Activated T-cell treated with anti-CD3 and anti-CD28 coated beads, Interleukin-2, amount 50 U/mL, for 48 hours (primary cell): ENCODE data around the gene VSTM4.

Source experiments
- DNase-seq, 2 experiments: peaks; one replicate each; pipeline ENCODE4 v3.0.0-alpha.2; 2020

The VSTM4 gene

DNA sequence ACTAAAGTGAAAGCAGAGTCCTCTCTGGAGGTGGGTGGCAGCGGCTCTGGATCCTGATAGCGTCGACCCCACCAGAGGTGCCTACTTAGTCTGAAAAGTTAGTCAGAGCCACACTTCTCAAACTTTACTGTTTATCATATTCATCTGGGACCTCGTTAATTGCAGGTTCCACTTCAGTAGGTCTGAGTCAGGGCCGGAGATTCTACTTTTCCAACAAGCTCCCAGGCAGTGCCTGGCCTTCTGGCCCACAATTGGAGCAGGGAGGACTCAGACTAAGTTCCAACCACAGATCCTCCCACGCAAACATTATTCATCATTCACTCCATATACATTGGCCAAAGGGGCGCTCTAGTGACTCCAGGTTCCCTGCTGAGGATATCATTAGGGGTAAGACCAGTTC, 78.1 kb downstream of the VSTM4 start:
- no peak for DNase-seq

DNA sequence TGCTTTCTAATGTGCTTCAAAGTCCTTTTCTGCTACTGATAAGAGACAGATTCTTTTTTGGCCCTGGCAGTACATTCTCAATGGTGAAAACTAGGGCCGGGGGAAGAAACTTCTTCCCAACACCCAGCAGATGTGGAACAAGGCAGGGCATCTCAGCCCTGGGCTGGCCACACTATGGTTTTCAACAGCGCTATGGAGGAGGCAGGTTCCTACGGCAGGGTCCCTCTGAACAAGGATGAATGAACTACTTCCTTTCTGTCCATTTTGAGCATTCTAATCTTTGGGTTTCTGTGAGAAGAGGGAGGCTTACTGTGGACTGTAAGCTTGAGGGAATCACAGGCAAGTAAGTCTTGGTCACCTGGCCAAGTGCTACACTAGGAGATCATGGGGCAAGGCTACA, 78.7 kb downstream of the VSTM4 start:
- DNase-seq: no peak

DNA sequence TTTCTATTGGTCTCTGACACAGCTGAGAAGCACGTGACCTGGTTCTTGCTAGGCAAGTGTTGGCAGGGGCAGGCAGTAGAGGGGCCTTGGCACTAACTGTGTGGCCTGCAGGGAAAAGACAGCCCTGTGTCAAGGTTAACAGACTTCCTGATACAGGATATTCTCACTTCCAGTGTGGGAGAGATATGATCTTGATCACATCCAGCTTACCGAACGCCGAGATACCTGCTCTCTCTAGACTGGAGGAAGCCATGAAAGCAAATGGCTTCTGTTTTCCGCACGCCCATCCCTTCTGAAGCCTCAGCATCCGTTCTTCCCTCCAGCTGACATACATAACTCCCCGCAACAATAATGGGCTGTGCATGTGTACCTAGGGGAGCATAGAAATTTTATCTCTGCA, 79.4 kb downstream of the VSTM4 start:
- no peak for DNase-seq

DNA sequence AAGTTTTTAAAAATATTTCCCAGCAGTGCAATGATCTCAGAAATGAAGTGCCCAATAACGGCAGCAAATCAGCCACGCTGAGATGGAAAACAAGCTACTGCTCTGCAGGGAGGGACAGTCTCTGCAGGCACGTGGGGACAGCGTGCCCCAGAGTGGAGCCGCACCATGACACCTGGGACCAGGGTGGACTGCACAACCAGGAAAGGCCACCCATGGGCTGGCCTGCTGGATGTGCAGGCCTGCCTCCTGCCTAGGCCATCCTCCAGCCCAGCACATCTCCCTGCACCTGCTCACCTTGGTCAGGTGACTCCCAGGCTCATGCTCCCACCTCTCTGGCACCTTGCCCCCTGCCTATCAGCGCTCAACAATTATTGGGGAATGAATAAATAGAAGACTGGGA, 80.4 kb downstream of the VSTM4 start:
- DNase-seq: no peak

DNA sequence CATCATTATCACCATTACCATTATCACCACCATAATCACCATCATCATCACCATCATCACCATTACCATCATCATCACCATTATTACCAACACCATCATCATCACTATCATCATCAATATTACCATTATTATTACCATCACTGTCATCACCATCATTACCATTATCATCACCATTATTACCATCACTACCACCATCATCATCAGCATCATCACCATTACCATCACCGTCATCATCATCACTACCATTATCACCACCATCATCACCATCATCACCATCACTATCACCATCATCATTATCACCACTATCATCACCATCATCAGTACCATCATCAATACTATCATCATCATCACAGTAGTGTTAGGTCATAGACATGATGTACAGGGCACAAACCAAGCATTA, 81.4 kb downstream of the VSTM4 start:
- DNase-seq: no peak

DNA sequence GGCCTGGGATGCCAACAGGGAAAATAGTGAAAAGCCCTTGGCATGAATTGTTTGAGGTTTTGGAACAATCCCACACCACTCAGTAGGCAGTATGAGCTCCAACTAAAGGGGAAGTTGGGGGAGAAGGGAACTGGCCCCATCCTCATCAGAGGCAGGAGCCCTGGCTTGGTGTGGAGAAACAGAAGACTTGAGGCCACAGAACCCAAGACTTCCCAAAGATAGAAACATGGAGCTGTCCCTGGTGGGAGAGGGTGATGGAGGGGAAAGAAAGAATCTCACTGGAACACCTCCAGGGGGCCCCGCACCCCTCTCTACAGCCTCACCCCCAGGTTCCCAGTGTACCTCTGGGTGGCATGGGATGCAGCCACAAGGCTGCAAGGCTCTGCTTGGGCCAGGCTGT, 85.7 kb downstream of the VSTM4 start:
- DNase-seq: no peak

DNA sequence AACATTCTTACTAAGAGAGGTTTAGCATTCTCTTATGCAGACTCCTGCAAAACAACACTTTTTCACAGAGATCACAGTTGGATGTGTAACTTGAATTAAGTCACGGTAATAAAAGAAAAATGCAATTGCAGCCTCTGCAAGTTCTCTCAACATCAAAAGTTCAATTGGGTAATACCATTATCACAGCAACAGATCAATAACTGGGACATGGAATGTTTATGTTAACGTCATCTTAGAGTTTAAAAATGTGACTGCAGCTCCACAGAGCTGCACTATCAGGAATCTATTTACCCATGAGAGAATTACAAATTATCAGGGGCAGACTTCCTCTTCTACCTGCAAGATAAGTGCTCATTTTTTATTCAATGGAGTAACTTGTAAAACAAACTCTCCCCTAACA, 86.7 kb downstream of the VSTM4 start:
- DNase-seq: no peak

DNA sequence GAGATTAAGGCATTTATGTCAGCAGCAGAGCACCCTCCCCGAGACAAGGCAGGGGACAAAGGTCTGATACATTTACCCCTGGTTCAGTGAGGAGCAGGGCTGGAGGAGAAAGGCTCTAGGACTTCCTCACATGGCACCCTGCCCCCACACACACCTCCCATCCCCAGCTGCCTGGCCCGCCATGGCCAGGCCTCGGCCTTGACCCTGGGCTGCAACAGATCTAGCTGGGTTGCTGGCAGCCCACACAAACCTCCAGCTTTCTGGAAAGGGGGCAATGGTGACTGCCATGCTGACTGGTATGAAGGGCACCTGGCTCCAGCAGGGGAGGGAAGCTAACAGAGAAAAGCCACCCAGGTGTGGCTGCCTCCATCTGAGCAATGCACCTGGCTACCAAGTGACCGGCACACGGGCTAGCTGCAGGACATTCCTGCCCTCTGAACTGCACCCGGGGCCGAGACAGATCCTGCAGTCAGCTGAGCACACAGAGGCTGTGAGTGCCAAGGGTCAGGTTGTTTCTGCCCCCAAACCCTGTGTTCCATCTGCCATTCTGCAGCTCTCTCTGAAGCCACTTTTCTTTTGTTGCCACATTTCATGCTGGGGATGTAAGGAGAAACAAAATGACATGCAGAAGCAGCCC, 89.9 kb downstream of the VSTM4 start:
- no peak for DNase-seq

DNA sequence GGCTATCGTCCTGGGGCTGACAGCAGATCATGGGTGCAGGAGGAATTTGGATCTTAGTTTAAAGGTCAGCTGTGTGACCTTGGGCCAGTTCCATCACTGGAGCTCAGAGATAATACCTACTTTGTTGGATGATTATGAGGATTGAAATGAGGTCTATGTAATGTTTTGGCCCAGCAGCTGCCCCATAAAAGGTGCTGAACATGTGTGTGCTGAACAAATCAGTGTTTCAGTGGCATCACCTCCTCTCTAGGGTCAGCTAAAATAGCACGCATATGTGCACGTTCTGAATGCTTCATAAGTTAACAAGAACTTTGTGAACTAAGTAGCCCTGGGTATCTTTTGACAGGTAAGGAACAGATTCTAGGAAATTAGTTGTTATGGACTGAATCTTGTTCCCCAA, 90.8 kb downstream of the VSTM4 start:
- DNase-seq: no peak

DNA sequence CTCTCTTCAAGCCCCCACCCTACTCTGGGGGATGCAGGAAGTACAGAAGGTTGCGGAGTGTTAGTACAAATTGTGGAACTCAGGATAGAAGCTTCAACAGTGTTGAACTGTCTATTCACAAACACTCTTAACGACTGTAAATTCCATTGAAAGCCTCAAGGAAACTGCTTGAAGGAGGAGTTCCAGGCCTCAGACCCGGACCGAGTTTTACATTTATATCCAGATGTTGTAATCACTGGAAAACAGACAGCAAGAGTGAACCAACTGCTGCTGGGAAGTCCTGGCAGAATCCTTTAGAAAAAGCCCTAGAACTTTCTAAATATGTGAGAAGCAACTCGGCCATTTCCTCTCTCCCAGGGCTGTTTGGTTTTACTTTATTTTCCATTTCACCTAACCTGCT, 91.6 kb downstream of the VSTM4 start:
- DNase-seq: no peak

DNA sequence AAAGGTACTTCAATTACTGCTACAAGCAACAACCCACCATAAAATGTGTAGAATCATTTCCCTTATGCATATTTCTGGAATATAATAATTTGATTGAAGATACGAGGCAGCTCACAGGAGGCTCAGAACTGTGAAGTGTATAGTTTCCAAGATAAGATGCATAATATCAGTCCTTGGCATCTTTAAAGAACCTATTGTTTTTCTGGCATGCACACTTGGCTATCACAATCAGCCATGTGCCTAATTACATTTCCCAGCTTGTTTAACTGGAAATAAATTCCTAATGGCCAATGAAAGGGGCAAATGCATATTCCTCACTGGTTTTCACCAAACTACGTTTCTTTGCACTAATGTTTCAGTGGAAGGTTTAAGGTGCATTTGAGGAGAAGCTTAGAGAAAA, 92.3 kb downstream of the VSTM4 start:
- no peak for DNase-seq

DNA sequence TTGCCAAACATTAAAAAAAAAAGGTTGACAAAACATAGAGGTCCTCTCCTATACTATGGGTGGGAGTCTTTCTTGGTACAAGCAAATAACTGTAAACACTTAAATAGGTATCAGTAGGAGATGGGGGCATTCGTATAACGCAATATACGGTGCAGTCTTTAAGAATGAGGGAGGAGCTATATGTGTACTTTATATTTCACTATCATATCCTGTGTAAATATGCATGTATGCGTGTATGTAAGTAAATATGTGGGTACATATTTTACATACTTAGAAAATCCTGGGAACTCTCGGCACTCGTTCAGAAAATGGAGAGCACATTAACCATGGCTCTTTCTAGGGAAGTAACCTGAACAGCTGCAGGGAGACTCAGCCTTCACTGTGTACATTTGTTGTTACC, 93.6 kb downstream of the VSTM4 start:
- DNase-seq: no peak

DNA sequence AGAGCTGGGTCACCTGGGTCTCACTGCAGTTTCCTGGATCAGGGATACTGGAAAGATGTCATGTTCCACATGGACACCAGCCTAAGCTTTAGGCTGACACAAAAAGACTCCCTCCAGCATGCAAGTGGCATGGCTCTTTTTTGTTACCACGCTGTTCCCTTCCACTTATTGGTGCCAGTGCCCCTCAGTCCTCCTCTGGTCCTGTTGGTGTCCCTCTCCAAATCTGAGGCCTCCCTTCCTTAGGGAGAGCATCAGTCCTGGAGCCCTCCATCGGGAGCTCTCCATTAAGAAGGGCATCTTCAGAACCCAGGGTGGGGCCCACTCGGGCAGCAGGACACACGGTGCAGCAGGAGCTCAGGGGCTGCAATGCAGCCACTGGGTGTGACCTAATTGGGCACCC, 99.6 kb downstream of the VSTM4 start:
- no peak for DNase-seq

DNA sequence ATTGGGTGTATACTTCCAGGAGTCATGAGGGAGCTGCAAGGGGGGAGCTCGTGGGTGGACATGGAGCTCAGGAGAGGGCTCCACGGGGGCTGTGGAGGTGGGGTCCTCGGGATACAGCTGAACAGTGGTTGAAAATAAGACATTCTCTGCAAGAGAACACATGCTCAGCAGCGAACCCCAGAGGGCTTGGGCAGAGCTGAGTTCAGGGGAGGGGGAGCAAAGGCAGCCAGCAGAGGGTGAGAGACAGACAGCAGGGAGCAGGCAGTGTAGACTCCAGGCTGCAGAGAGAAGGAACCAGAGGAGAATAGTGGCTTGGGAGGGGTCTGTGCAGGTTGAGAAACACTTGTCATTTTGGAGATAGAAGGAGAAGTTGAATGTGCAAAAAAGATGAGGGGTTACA, 102.7 kb downstream of the VSTM4 start:
- no peak for DNase-seq

DNA sequence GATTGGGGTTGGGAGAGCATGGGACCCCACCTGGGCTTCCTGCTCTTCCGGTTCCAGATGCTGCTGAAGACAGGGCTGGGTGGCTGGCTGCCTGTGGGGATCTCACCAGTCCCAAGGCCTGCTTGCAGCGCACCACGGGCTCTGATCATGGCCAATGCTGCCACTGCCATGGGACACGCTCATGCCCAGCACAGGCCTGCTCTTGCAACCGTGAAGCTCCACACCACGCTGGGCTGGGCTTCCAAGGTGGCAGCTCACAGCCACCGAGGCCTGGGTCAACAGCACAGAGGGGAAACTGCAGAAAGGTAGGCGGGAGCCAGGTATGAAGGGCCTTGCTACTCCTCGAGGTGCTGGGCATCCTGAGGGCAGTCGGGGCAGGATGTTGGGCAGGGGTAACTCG, 103.6 kb downstream of the VSTM4 start:
- DNase-seq: no peak

DNA sequence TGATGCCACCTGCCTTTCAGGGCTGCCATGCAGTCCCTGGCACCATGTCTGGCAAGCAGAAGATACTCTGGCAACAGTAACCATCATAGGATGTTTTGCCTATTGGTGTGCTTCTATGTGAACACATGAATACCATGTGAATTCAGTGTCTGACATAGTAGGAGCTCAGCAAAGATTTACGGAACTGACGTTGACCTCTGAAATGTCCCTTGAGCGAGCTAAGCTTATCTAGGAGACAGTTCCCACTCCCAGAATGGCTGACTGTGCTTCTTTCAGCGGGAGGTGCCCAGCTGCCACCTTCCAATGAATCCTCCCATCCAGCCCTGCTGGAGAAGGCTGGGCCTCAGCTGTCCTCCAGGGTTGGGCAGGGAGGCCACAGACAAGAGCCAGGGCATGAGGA, 104.5 kb downstream of the VSTM4 start:
- DNase-seq: no peak

DNA sequence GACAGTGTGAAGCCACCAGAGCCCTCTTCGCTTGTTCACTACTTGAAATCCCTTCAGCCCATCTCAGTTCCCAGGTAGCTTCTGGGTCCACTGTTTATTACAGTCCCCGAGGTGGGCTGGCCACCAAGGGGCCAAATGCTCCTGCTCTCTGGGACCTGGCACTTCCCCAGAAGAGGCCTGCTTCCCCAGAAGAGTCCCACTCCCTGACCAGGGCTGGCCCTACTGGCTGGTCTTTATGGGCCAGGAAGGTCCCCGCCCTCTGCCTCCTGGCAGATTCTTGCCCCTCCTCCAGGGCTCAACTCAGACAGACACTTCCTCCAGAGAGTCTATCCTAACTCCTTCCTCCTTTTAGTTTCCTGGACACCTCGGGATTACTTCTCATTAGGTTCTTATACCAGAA, 105.0 kb downstream of the VSTM4 start:
- no peak for DNase-seq

DNA sequence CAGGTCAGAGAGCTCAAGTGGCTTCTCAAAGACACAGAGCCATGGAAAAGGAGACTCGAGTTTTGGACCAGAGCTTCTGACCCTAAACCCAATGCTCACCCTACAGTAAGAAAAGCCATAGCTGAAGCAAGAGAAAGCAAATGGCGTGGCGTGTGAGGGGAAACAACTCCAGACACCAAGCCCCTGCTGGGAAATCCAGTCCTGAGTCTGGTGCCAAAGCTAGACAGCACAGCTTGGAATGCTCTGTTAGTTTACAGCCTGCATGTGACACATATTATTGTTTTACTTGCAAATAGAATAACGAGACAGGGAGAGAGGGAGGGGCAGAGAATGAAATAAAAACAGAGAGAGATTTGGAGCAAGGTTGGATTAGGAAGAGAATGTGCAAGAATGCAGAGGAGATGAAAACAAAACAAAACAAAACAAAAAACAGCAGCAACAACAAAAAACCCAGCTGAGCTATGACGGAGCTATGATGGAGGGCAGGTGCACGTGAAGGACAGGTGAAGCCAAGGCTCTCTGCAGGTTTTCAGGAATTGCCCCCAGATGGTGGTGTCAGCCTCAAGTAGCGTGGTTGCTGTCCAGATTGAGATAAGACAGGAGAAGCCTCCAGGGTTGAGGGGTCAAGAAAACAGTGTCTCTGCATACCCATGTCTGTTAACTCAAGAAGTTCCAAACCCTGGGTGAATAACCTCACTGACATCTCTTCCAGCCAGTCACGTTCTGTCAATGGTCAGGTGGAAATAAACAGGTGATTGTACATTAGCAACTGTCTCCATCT, 105.9 kb downstream of the VSTM4 start:
- DNase-seq: no peak

DNA sequence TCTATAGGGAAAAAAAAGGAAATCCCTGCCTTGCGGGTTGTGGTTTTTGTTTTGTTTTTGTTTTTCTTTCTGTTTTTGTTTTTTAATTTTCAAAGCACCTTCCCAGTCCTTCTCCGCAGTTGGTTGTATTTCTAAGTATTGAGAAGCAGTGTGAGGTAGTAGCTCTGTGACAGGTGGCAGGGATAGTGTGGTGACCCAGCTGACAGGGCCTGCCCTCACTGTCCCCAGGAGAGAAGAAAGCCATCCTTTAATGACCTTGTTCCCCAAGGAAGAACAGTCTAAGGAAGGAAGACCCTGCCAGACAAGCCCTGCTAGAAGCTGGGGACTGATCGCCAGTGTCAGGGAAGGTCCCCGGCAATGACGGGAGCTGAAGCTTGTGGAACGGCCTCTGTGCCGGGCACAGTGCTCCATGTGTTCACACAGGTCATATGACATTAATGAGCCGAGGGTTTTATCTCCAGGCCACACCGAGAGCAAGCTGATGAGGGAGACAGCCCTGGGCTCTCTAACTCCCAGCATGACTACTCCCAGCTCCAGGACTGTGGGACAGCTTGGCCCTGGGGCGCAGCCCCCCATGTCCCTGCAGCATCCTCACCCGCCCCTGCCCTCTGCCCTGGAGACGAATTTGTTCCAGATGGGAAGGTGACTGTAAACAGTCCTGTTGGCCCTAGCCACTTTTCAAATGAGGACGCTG, 106.7 kb downstream of the VSTM4 start:
- no peak for DNase-seq

DNA sequence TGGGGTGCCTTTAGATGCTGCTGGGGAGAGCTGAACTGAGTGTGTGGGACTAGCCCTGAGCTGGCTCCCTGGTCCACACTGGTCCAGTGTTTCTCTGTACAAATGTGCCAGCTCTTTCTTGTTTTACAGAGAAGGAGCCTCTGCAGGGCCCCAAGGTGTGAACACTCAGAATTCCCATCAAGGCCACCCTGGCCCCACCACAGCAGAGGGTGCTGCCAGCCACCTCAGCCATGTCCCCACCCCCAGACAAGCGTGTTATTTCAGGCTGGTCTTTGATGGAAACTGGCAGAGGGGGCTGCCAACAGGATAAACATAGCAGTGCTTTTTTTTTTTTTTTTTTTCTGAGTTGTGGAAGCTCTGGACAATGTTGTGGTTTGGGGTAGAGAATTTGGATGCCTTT, 107.2 kb downstream of the VSTM4 start:
- no peak for DNase-seq

DNA sequence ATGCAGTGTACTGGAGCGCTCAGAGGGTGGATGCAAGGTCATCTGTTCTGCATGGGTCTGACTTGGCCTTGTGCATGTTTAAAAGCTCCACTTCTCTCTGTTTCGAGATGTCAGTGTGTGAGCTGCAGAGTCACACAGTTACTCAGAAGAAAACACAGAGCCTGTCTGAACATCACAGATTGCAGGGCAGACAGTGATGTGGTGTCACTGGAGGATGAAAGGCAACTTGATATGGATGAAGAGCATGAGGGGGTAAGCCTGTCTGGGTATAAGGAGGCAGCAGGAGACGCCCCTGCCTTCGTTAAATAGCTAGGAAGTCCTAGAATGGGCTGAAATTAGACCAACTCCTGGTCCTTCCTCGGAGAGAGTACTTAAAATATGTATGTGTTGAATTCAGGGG, 108.2 kb downstream of the VSTM4 start:
- no peak for DNase-seq

DNA sequence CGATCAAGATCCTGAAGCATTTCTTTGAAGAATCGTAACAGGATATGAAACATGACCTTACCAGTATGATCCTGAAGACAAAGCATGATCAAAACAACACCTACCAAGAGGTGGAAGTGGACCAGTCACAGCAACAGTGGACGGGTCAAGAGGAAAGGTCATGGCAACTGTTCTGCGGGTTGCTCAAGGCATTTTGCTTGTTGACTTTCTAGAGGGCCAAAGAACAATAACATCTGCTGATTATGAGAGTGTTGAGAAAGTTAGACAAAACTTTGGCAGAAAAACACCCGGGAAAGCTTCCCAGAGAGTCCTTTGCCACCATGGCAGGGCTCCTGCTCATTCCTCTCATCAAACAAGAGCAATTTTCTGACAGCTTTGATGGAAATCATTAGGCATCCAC, 110.1 kb downstream of the VSTM4 start:
- no peak for DNase-seq

DNA sequence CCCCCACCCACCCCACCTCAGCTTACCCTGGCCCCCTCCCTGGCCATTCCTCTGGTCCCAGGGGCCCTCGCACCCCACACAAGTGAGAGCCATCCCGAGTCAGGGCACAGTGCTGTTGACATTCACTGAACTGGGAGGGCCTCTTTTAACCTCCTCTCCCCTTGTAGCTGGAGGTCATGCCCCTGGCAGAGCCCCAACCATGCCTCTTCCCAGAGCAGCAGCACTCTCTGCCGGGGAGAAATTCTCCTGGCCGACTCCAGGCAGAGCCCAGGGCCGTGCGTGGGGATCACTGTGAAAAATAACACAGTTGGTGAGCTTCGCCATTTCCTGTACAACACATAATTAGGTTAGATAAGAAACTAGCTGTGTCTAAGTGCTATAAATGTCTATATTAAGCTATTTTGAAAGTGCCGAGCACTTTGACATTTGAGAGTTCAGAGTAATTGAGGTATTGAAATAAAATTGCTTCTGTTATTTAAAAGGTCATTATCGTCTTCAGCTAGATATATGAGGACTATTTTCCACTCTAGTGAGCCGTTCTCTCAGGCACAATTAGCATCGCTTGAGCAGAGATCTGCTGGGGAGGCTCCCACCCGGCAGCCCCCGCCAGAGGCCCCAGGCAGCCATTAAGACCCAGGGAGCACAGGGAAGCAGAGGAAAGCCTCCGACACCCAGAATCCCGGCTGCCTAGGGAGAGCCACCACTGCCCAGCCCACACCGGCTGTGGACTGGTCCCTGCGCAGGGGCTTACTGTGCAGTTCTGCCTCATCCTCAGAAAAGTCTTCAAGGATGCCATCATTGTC, 113.3 kb downstream of the VSTM4 start:
- no peak for DNase-seq

DNA sequence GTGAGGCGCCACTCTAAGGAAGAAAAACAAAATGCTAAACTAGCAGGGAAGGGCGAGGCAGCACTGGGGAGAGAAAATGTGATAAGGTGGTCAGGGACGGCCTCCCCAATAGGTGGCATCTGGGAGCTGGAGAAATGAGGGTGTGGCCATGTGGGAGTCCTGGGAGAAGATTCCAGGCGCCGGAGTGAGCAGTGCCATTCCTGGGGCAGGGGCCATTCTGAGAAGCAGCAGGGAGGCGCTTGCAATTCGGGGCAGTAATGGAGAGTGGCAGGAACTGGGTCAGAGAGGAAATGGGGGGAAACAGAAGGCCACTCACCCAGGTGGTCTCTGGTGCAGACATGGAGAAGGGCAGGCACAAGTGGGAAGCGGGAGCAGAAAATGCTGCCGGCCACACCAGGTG, 113.9 kb downstream of the VSTM4 start:
- DNase-seq: no peak
